OCI-LY3 (cell line): ENCODE results near the gene ARHGEF26.

ENCODE experiments used
- CTCF ChIP-seq: fragments of 200-600, 300-600 bp; sonication (generic); IDR thresholded peaks from 2 replicates; pipeline ENCODE4 v1.5.1; 2014; ENCODE audit warnings: antibody characterized with exemption, low read length, low read depth
- EZH2phosphoT487 ChIP-seq: fragments of 200-600 bp; shearing (Covaris generic); IDR thresholded peaks from 2 replicates; pipeline ENCODE4 v1.6.1; 2018; ENCODE audit warnings: antibody characterized with exemption, mixed run types, low read depth

GRCh38 chr3:154224366-154224765 is 103.2 kb downstream of the ARHGEF26 start:
- TF ChIP-seq CTCF (no peak), EZH2phosphoT487 (no peak)
